ENCODE measurements around the gene UPK3A.
A peak's percentile ranks its signal among the peaks of the same experiment; 100 is the strongest.
"Not testable (repeated sequence)": the region's sequence is repeated elsewhere in the genome, so short reads cannot be mapped to it uniquely, and the experiment has no call there.

The UPK3A gene

DNA sequence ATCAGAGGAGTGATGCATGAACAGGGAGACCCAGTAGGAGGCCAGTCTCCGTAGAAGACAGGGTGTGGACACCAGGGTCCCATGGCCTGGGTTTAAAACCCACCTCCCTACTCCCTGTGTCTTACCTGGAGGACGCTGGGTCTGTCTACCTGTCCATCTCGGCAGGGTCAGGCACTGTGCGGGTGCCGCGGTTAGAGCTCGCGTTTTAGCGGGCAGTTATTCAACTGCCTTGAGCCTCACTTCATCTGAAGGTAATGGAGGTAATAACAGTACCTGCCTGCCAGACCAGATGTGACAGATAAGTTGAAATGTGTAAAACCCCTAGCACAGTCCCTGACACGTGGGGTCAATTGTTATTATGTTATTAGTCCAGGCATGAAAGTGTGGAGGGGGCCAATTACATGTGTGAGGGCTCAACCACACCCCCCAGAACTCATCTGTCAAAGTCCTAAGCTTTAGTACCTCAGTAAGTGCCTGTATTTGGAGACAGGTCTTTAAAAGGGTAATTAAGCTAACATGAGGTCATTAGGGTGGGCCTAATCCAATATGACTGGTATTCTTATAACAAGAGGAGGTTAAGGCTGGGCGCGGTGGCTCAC, 8.1 kb upstream of the UPK3A start:
- H3K4me3 ChIP-seq (ENCODE audit: low read length): no peak overlapping the region
- no peak for DNase-seq (ENCODE audit: low read depth)
- TF ChIP-seq, protein P1, sequence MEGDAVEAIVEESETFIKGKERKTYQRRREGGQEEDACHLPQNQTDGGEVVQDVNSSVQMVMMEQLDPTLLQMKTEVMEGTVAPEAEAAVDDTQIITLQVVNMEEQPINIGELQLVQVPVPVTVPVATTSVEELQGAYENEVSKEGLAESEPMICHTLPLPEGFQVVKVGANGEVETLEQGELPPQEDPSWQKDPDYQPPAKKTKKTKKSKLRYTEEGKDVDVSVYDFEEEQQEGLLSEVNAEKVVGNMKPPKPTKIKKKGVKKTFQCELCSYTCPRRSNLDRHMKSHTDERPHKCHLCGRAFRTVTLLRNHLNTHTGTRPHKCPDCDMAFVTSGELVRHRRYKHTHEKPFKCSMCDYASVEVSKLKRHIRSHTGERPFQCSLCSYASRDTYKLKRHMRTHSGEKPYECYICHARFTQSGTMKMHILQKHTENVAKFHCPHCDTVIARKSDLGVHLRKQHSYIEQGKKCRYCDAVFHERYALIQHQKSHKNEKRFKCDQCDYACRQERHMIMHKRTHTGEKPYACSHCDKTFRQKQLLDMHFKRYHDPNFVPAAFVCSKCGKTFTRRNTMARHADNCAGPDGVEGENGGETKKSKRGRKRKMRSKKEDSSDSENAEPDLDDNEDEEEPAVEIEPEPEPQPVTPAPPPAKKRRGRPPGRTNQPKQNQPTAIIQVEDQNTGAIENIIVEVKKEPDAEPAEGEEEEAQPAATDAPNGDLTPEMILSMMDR (conservative IDR thresholded peaks at IDR 0.05; ENCODE audit: low read depth, low read length): no peak

DNA sequence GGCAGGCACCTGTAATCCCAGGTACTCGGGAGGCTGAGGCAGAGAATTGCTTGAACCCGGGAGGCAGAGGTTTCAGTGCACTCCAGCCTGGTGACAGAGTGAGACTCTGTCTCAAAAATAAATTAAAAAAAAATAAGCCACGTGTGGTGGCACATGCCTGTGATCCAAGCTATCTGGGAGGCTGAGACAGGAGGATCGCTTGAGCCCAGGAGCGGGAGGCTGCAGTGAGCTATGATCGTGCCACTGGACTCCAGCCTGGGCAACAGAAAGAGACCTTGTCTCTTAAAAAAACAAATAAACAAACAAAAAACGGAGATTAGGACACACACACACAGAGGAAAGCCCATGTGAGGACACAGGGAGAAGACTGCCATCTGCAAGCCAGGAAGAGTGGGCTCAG, 7.0 kb upstream of the UPK3A start:
- H3K4me3 ChIP-seq (ENCODE audit: low read length); DNase-seq (ENCODE audit: low read depth): not testable (repeated sequence)

DNA sequence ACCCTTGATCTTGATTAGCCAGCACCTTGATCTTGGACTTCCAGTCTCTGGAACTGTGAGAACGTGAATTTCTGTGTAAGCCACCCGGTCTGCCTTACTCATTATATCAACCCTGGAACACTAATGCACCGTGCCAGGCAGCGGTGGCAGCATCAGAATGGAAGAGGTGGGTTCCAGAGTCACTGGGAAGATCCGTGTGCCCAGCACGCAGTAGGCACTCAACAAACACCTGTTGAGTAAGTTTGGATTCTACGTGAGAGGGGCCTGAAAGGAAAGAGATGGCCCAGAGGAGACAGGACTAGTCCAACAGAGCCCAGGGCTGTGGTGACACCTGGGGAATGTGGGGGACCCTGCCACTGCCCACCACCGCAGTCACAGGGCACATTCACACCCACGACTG, 6.6 kb upstream of the UPK3A start:
- TF ChIP-seq, protein P1 (conservative IDR thresholded peaks at IDR 0.05; ENCODE audit: low read depth, low read length): no peak
- H3K4me3 ChIP-seq (ENCODE audit: low read length): no peak overlapping the region
- no peak for DNase-seq (ENCODE audit: low read depth)

DNA sequence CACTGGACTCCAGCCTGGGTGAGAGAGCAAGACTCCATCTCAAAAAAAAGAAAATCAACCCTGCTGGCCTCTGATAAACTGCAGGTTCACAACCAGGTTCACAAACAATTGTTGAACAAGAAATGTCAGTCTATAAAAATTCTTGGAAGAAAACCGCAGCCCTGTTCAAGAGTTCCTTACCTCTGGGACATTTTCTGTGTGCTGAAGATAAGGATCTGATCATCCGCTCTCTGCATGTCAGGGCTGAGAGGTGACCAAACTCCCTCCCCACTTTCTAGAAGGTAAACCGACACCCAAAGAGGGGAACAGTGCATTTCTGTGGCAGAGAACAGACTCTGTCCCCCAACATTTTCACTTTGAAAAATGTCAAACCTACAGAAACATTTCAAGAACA, 4.2 kb upstream of the UPK3A start:
- DNase-seq (ENCODE audit: low read depth): no peak
- TF ChIP-seq, protein P1 (conservative IDR thresholded peaks at IDR 0.05; ENCODE audit: low read depth, low read length): no peak
- H3K4me3 ChIP-seq (ENCODE audit: low read length): no peak overlapping the region

DNA sequence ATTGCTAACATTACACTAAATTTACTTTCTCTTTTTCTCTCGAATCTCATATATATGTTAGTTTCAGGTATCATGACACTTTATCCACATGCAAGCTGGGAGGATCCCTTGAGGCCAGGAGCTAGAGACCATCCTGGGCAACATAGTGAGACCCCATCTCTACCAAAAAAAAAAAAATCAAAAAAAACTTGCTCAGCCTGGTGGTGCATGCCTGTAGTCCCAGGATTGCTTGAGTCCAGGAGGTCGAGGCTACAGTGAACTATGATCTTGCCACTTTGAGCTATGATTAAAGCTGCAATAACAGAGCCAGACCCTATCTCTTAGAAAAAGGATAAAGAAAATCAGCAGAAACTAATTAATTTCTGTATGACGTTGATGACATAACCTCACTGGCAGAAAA, 3.7 kb upstream of the UPK3A start:
- TF ChIP-seq, protein P1 (conservative IDR thresholded peaks at IDR 0.05; ENCODE audit: low read depth, low read length): no peak
- no peak for DNase-seq (ENCODE audit: low read depth)
- H3K4me3 ChIP-seq (ENCODE audit: low read length): no peak overlapping the region

DNA sequence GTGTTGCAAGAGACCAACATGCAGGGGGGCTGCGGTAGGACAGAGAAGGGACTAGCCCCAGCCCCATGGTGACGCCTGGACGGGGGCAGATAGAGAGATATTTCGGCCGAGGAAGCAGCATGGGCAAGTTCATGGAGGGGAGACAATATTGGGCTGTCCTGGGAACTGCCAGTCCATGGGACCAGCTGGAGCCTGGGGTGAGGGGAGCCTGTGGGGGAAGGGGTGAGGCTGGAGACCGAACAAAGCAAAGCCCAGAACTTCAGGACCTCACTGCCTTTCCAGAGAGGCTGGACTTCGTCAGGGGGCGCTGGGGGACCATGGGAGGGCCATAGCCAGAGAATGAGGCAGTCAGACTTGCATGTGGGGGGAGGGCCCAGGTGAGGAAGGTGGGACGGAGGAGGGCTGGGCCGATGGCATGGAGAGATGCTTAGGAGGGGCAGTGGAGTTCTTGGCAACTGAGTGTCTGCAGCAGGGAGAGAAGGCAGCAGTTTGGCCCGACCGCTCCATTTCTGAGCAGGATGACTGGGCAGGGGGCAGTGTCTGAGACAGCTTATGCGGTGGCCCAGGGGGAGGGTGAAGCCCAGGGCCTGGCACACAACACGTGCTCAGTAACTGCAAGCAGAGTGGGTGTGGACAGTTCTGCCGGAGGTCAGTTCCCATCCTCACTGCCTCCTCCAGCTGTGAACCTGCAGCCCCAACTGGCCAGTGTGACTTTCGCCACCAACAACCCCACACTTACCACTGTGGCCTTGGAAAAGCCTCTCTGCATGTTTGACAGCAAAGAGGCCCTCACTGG, 712 bp downstream of the UPK3A start:
- DNase-seq (ENCODE audit: low read depth): no peak
- TF ChIP-seq, protein P1 (conservative IDR thresholded peaks at IDR 0.05; ENCODE audit: low read depth, low read length): no peak
- peak overlapping the region; percentile 23 for H3K4me3 ChIP-seq (ENCODE audit: low read length)

DNA sequence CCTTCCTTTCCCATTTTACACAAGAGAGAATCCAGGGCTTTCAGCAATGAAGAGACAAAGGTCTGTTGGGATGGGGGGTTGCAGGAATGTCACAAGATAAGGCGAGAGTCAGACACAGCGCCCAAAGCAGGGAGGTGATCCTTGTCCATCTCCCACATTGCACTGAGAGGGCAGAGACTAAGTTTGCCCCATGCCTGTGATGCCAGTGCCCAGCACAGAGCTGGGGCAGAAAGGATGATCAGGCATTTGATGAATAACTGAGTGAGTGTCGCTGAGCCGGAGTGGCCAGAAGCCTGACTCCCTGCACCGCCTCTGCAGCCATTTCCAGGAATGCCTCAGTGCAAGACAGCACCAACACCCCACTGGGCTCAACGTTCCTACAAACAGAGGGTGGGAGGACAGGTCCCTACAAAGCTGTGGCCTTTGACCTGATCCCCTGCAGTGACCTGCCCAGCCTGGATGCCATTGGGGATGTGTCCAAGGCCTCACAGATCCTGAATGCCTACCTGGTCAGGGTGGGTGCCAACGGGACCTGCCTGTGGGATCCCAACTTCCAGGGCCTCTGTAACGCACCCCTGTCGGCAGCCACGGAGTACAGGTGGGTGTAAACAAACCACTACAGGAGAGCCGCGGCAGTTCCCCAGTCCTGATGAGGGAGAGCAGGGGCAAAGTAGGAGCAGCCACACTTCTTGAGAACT, 2.3 kb downstream of the UPK3A start:
- TF ChIP-seq, protein P1 (conservative IDR thresholded peaks at IDR 0.05; ENCODE audit: low read depth, low read length): no peak
- no peak overlapping the region for H3K4me3 ChIP-seq (ENCODE audit: low read length)
- no peak for DNase-seq (ENCODE audit: low read depth)
